Prostate gland (tissue), 2 donors: ENCODE data around the gene MLPH.

Experiments
- POLR2AphosphoS5 ChIP-seq: sonication (generic); formaldehyde crosslinking; IDR thresholded peaks from one replicate; pipeline ENCODE4 v1.6.1; 2017; ENCODE audit warnings: antibody characterized with exemption
- TF ChIP-seq, protein P1 (sequence below), 4 experiments: fragments of 200-600 bp in 2 of 4; fragments of 450-650 bp in 2 of 4; sonication (generic) in 2 of 4; IDR thresholded peaks; 1 replicate in 3 of 4; 2 replicates in 1 of 4; pipeline ENCODE4 v1.5.1; 2016 to 2019; ENCODE audit warnings: antibody characterized with exemption in 4 of 4, mild to moderate bottlenecking in 2 of 4, moderate library complexity in 2 of 4

DNA sequence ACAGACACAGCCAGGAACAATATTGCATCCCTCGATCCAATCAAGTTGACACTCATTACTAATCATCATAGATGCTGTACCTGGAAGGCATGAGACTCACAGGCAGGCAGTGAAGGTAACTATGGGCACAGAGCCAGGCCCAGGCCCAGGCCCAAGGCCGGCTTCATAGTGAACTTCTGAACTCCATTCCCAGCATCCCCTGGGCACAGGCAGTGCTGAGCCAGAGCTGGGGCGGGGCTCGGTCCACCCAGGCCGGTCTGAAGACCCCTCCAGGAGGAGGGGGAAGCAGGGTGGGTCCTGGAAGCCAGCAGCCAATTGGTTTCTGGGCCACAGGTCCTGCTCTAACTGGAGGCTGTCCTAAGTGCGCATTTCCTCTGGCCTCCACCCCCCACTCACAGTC, 37.6 kb downstream of the MLPH start:
- TF ChIP-seq, protein P1, sequence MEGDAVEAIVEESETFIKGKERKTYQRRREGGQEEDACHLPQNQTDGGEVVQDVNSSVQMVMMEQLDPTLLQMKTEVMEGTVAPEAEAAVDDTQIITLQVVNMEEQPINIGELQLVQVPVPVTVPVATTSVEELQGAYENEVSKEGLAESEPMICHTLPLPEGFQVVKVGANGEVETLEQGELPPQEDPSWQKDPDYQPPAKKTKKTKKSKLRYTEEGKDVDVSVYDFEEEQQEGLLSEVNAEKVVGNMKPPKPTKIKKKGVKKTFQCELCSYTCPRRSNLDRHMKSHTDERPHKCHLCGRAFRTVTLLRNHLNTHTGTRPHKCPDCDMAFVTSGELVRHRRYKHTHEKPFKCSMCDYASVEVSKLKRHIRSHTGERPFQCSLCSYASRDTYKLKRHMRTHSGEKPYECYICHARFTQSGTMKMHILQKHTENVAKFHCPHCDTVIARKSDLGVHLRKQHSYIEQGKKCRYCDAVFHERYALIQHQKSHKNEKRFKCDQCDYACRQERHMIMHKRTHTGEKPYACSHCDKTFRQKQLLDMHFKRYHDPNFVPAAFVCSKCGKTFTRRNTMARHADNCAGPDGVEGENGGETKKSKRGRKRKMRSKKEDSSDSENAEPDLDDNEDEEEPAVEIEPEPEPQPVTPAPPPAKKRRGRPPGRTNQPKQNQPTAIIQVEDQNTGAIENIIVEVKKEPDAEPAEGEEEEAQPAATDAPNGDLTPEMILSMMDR (IDR thresholded peaks at IDR 0.05) = no peak
- TF ChIP-seq POLR2AphosphoS5 = no peak
